H9 (cell line): ENCODE data around the gene VPS9D1. TPM values are rescaled to one million over a fixed set of nuclear protein-coding genes. Genes with fewer than 3 reads are reported as not detected.
"Not testable (repeated sequence)": the region's sequence is repeated elsewhere in the genome, so short reads cannot be mapped to it uniquely, and the experiment has no call there.

ENCODE experiments used
- DNase-seq: peaks from one replicate; pipeline ENCODE4 v3.0.0-alpha.2; 2017
- H2AFZ ChIP-seq: one replicate; pipeline ENCODE4 v1.6.1; 2013; ENCODE audit warnings: mild to moderate bottlenecking, low read length, control low read depth, moderate library complexity
- H2AK5ac ChIP-seq: 2 replicates; pipeline ENCODE4 v1.6.1; 2013; ENCODE audit warnings: low read length, control low read depth, mixed read lengths; ENCODE audit not compliant: insufficient read length
- H2BK120ac ChIP-seq: one replicate; pipeline ENCODE4 v1.6.1; 2013; ENCODE audit warnings: low read depth, mild to moderate bottlenecking, low read length, control low read depth, inconsistent platforms; ENCODE audit not compliant: poor library complexity, severe bottlenecking
- H2BK12ac ChIP-seq: 2 replicates; pipeline ENCODE4 v1.6.1; 2013; ENCODE audit warnings: low read length, control low read depth, mixed read lengths, low read depth; ENCODE audit not compliant: insufficient read length
- H2BK15ac ChIP-seq: 2 replicates; pipeline ENCODE4 v1.6.1; 2013; ENCODE audit warnings: low read depth, low read length, control low read depth
- H2BK20ac ChIP-seq: one replicate; pipeline ENCODE4 v1.6.1; 2013; ENCODE audit warnings: low read depth, mild to moderate bottlenecking, low read length, control low read depth, inconsistent platforms; ENCODE audit not compliant: poor library complexity, severe bottlenecking
- H2BK5ac ChIP-seq: 2 replicates; pipeline ENCODE4 v1.6.1; 2013; ENCODE audit warnings: low read length, control low read depth, mixed read lengths; ENCODE audit not compliant: insufficient read length
- H3K14ac ChIP-seq: 2 replicates; pipeline ENCODE4 v1.6.1; 2013; ENCODE audit warnings: low read length, control low read depth; ENCODE audit not compliant: insufficient read depth
- H3K18ac ChIP-seq: 2 replicates; pipeline ENCODE4 v1.6.1; 2013; ENCODE audit warnings: low read depth, mild to moderate bottlenecking, mixed read lengths, low read length, control low read depth; ENCODE audit not compliant: insufficient read length
- H3K23ac ChIP-seq: 2 replicates; pipeline ENCODE4 v1.6.1; 2013; ENCODE audit warnings: low read length, control low read depth, mixed read lengths, low read depth; ENCODE audit not compliant: insufficient read length
- H3K23me2 ChIP-seq: 2 replicates; pipeline ENCODE4 v1.6.1; 2013; ENCODE audit warnings: low read depth, mild to moderate bottlenecking, mixed read lengths, low read length, control low read depth; ENCODE audit not compliant: insufficient read length, poor library complexity, severe bottlenecking
- H3K27ac ChIP-seq: 2 replicates; pipeline ENCODE4 v1.5.1; 2013; ENCODE audit warnings: low read length, control low read depth, mixed read lengths, low read depth; ENCODE audit not compliant: insufficient read length
- H3K27me3 ChIP-seq: 2 replicates; pipeline ENCODE4 v1.6.1; 2013; ENCODE audit warnings: low read length, control low read depth, inconsistent platforms; ENCODE audit not compliant: insufficient read depth
- H3K4ac ChIP-seq: 2 replicates; pipeline ENCODE4 v1.6.1; 2013; ENCODE audit warnings: low read depth, mild to moderate bottlenecking, control low read depth, inconsistent platforms, low read length, moderate library complexity
- H3K4me1 ChIP-seq: 2 replicates; pipeline ENCODE4 v1.6.1; 2013; ENCODE audit warnings: low read length, control low read depth, inconsistent platforms; ENCODE audit not compliant: insufficient read depth
- H3K4me2 ChIP-seq: 2 replicates; pipeline ENCODE4 v1.6.1; 2013; ENCODE audit warnings: low read length, control low read depth, mixed read lengths; ENCODE audit not compliant: insufficient read length, insufficient read depth
- H3K56ac ChIP-seq: 2 replicates; pipeline ENCODE4 v1.6.1; 2013; ENCODE audit warnings: low read depth, mild to moderate bottlenecking, mixed read lengths, low read length, control low read depth; ENCODE audit not compliant: insufficient read length
- H3K79me1 ChIP-seq: 2 replicates; pipeline ENCODE4 v1.6.1; 2013; ENCODE audit warnings: low read depth, mild to moderate bottlenecking, moderate library complexity, low read length, control low read depth, inconsistent platforms; ENCODE audit not compliant: insufficient read depth, poor library complexity, severe bottlenecking
- H3K79me2 ChIP-seq: 2 replicates; pipeline ENCODE4 v1.6.1; 2013; ENCODE audit warnings: low read length, control low read depth, inconsistent platforms; ENCODE audit not compliant: insufficient read depth
- H3K9ac ChIP-seq: 2 replicates; pipeline ENCODE4 v1.6.1; 2013; ENCODE audit warnings: low read length, control low read depth, mixed read lengths; ENCODE audit not compliant: insufficient read length; ENCODE audit errors: extremely low read depth
- H3K9me3 ChIP-seq: one replicate; pipeline ENCODE4 v1.6.1; 2013; ENCODE audit warnings: low read depth, low read length, inconsistent platforms; ENCODE audit not compliant: control insufficient read depth
- H3T11ph ChIP-seq: one replicate; pipeline ENCODE4 v1.6.1; 2013; ENCODE audit warnings: mild to moderate bottlenecking, low read length, control low read depth, inconsistent platforms
- H4K20me1 ChIP-seq: one replicate; pipeline ENCODE4 v1.6.1; 2013; ENCODE audit not compliant: control insufficient read depth, insufficient read length, insufficient read depth
- H4K5ac ChIP-seq: 2 replicates; pipeline ENCODE4 v1.6.1; 2013; ENCODE audit warnings: low read depth, mild to moderate bottlenecking, mixed read lengths, low read length, control low read depth; ENCODE audit not compliant: insufficient read length
- H4K8ac ChIP-seq: replicated peaks from 2 replicates; pipeline ENCODE4 v1.6.1; 2013; ENCODE audit warnings: low read length, control low read depth, mixed read lengths, low read depth; ENCODE audit not compliant: insufficient read length
- H4K91ac ChIP-seq: 2 replicates; pipeline ENCODE4 v1.6.1; 2013; ENCODE audit warnings: low read depth, mild to moderate bottlenecking, moderate library complexity, mixed read lengths, low read length, control low read depth; ENCODE audit not compliant: insufficient read length
- H3K27ac Mint-ChIP-seq, 3 experiments: 2 replicates in 2 of 3; 3 replicates in 1 of 3; pipeline ENCODE4 v1.8.0; 2020 to 2021; ENCODE audit warnings: mixed read lengths in 3 of 3, mild to moderate bottlenecking in 1 of 3, moderate library complexity in 1 of 3
- H3K27me3 Mint-ChIP-seq: 2 replicates; pipeline ENCODE4 v1.8.0; 2021; ENCODE audit warnings: low read depth, mild to moderate bottlenecking, moderate library complexity, mixed read lengths
- H3K36me3 Mint-ChIP-seq, 3 experiments: 2 replicates in 2 of 3; 3 replicates in 1 of 3; pipeline ENCODE4 v1.8.0; 2020 to 2021; ENCODE audit warnings: low read depth in 3 of 3, mixed read lengths in 3 of 3; ENCODE audit not compliant: insufficient read depth in 1 of 3
- H3K4me1 Mint-ChIP-seq, 2 experiments: 2 replicates each; pipeline ENCODE4 v1.8.0; 2020; ENCODE audit warnings: mixed read lengths in 2 of 2
- H3K4me3 Mint-ChIP-seq, 2 experiments: 2 replicates in 1 of 2; 3 replicates in 1 of 2; pipeline ENCODE4 v1.8.0; 2020 to 2021; ENCODE audit warnings: mild to moderate bottlenecking in 2 of 2, mixed read lengths in 2 of 2, moderate library complexity in 1 of 2
- H3K9me3 Mint-ChIP-seq, 2 experiments: 2 replicates in 1 of 2; 3 replicates in 1 of 2; pipeline ENCODE4 v1.8.0; 2020; ENCODE audit warnings: mild to moderate bottlenecking in 2 of 2, mixed read lengths in 2 of 2, moderate library complexity in 1 of 2
- WGBS: extraction: QIAGEN DNeasy Blood & Tissue Kit; methylation state at CpG from one replicate; pipeline ENCODE4 v1.1.7; 2013; ENCODE audit warnings: missing lambda C conversion rate, low lambda C conversion rate, mixed read lengths; ENCODE audit not compliant: insufficient read length; ENCODE audit errors: extremely low coverage; 5-methylcytosine and 5-hydroxymethylcytosine counted together
- total RNA-seq: library from RNA; stranded (reverse); gene quantifications from 2 replicates; pipeline ENCODE4 v1.2.1, GENCODE V29; 2021
- TF ChIP-seq, protein P1 (sequence below): fragments of 200-600 bp; sonication (generic); conservative IDR thresholded peaks from 3 replicates; pipeline ENCODE4 v1.8.0; 2021; ENCODE audit warnings: antibody characterized with exemption, mild to moderate bottlenecking

Gene VPS9D1
- total RNA-seq, 1 experiment from 2014 or later = 6.0 TPM

DNA sequence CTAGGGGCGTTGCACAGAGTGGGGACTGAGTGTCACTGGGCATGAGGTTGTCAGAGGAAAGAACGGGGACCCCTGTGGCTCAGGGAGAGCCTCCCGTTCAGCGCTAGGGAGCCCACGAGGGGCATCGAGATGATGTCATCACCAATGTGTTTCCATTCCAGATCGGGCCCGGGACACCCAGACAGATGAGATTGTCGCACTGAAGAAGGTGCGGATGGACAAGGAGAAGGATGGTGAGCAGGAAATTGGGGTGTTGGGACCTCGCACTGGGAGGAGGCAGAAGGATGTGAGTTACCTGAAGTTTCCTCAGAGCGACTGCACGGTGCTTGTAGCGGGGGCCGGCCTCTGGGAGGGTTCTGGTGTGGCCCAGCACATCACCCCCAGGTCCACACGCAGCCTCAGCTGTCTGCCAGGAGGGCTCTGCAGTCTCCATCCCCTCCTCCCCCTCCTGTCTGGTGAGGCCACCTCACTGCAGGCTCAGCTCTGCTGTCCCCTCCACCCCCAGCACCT is 30.3 kb downstream of the VPS9D1 start:
- no peaks in the 10 kb centered on the region for H3K27me3 ChIP-seq
- peaks cover 8% of the 10 kb centered on the region for H3K23me2 ChIP-seq
- no peak overlapping the region for H3K23ac ChIP-seq
- H3K18ac ChIP-seq = no peak overlapping the region
- H3K36me3 Mint-ChIP-seq = peaks cover 43 to 72% (median 54%) of the 10 kb centered on the region in 3 experiments
- no peak overlapping the region for H2BK12ac ChIP-seq
- no peak overlapping the region for H3K14ac ChIP-seq
- peaks cover 6 to 7% of the 10 kb centered on the region in 2 experiments for H3K4me1 Mint-ChIP-seq
- H3K27me3 Mint-ChIP-seq = peaks cover 5% of the 10 kb centered on the region
- H3K4me1 ChIP-seq = no peaks in the 10 kb centered on the region
- H3K79me1 ChIP-seq = no peaks in the 10 kb centered on the region
- H2BK5ac ChIP-seq = no peak overlapping the region
- no peak overlapping the region for H3T11ph ChIP-seq
- no peak overlapping the region for H3K56ac ChIP-seq
- H2BK15ac ChIP-seq = no peak overlapping the region
- no peak overlapping the region; a peak in 2 of 5 replicates for H3K4me3 Mint-ChIP-seq
- DNase-seq = no peak
- H4K8ac ChIP-seq = no peak overlapping the region
- no peak overlapping the region for H3K4ac ChIP-seq
- H3K4me2 ChIP-seq = no peak overlapping the region
- no peaks in the 10 kb centered on the region for H4K20me1 ChIP-seq
- H3K9me3 ChIP-seq = peaks cover 4% of the 10 kb centered on the region
- no peak overlapping the region for H2AK5ac ChIP-seq
- no peak overlapping the region for H4K91ac ChIP-seq
- TF ChIP-seq, protein P1, sequence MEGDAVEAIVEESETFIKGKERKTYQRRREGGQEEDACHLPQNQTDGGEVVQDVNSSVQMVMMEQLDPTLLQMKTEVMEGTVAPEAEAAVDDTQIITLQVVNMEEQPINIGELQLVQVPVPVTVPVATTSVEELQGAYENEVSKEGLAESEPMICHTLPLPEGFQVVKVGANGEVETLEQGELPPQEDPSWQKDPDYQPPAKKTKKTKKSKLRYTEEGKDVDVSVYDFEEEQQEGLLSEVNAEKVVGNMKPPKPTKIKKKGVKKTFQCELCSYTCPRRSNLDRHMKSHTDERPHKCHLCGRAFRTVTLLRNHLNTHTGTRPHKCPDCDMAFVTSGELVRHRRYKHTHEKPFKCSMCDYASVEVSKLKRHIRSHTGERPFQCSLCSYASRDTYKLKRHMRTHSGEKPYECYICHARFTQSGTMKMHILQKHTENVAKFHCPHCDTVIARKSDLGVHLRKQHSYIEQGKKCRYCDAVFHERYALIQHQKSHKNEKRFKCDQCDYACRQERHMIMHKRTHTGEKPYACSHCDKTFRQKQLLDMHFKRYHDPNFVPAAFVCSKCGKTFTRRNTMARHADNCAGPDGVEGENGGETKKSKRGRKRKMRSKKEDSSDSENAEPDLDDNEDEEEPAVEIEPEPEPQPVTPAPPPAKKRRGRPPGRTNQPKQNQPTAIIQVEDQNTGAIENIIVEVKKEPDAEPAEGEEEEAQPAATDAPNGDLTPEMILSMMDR = no peak
- no peak overlapping the region for H2AFZ ChIP-seq
- WGBS = no CpG with 5 or more reads among the region's 16 CpGs
- no peak overlapping the region for H2BK120ac ChIP-seq
- no peak overlapping the region for H3K27ac ChIP-seq
- H4K5ac ChIP-seq = no peak overlapping the region
- peaks cover 6 to 8% of the 10 kb centered on the region in 2 experiments for H3K9me3 Mint-ChIP-seq
- no peak overlapping the region for H2BK20ac ChIP-seq
- no peak overlapping the region for H3K9ac ChIP-seq
- H3K27ac Mint-ChIP-seq = peak overlapping the region in 1 of 3 experiments; percentile 49; a peak in 1 of 7 replicates
- no peaks in the 10 kb centered on the region for H3K79me2 ChIP-seq

DNA sequence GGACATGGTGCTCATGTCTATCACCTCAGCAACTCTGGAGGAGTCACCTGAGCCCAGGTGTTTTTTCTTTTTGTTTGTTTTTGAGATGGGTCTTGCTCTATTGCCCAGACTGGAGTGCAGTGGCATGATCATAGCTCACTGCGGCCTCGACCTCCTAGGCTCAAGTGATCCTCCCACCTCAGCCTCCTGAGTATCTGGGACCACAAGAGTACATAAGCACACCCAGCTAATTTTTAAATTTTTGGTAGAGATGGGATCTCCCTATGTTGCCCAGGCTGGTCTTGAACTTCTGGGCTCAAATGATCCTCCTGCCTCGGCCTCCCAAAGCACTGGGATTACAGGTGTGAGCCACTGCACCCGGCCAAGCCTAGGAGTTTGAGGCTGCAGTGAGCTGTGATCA is 31.1 kb downstream of the VPS9D1 start:
- WGBS = no CpG with 5 or more reads among the region's 4 CpGs
- not testable (repeated sequence) for H3K9me3 ChIP-seq, H3K79me1 ChIP-seq, H4K91ac ChIP-seq, H3K4me1 Mint-ChIP-seq, H3K23ac ChIP-seq, H3T11ph ChIP-seq, H2BK15ac ChIP-seq, H3K4me2 ChIP-seq, H3K27me3 ChIP-seq, DNase-seq, H3K4ac ChIP-seq, H3K18ac ChIP-seq, H2BK12ac ChIP-seq, H3K27ac ChIP-seq, H4K8ac ChIP-seq, H3K56ac ChIP-seq, H3K4me1 ChIP-seq, H3K27me3 Mint-ChIP-seq, H2AK5ac ChIP-seq, H3K79me2 ChIP-seq, H2AFZ ChIP-seq, H4K5ac ChIP-seq, H2BK120ac ChIP-seq, H3K9ac ChIP-seq, H3K23me2 ChIP-seq, H3K14ac ChIP-seq, H3K4me3 Mint-ChIP-seq, H2BK5ac ChIP-seq, H2BK20ac ChIP-seq, H3K27ac Mint-ChIP-seq, H4K20me1 ChIP-seq
- Mint-ChIP-seq H3K36me3 (peaks cover 50 to 71% (median 56%) of the 10 kb centered on the region in 3 experiments), H3K9me3 (peaks cover 12 to 16% of the 10 kb centered on the region in 2 experiments)
